Testis (tissue), 2 donors: ENCODE measurements around the gene CCDC83.

ENCODE experiments used
- CTCF ChIP-seq, 3 experiments: fragments of 450-650 bp in 2 of 3; fragments of 200-600 bp in 1 of 3; sonication (generic) in 1 of 3; IDR thresholded peaks; one replicate each; pipeline ENCODE4 v1.5.1; 2016 to 2019; ENCODE audit warnings: antibody characterized with exemption in 3 of 3, mild to moderate bottlenecking in 2 of 3, moderate library complexity in 1 of 3
- POLR2A ChIP-seq: fragments of 450-650 bp; IDR thresholded peaks from one replicate; pipeline ENCODE4 v1.6.1; 2017; ENCODE audit warnings: antibody characterized with exemption, mild to moderate bottlenecking, moderate library complexity

GRCh38 chr11:85935751-85936150 lies 80.6 kb downstream of the CCDC83 start:
- no peak for TF ChIP-seq CTCF (IDR thresholded peaks at IDR 0.05)
- TF ChIP-seq POLR2A = no peak
